Kidney glomerular epithelial cell (primary cell): ENCODE data around the gene EYS.
A peak's percentile ranks its signal among the peaks of the same experiment; 100 is the strongest.
"Not testable (repeated sequence)": the region's sequence is repeated elsewhere in the genome, so short reads cannot be mapped to it uniquely, and the experiment has no call there.

Experiments used
- DNase-seq: peaks from one replicate; lab custom pipeline; 2025; lab: John Stamatoyannopoulos, UW

The EYS gene

DNA sequence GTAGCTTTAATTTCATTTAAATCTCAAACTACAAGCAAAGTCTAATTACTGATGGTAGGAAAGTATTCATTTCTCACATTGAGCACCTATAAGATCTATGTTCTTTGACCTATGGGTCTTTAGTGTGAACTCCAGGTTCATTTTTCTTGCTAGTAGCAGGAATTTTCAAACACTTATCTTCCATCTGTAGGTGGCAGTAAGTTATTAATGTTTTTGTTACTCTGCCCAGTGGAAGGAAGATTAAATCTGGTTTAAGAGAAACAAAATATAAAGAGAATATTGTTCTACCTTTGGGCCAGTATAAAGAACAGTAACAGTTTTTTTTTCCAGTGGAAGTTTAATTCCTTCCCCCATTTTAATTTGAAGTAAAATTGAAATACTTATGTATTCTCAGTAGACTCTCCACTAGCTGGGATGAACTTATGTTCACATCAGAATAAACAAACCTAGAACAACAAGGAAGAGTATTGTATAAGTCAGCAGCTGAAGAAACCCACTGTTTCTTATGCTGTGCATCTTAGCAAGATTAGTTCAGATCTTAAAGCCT is 1743.2 kb downstream of the EYS start:
- peak; percentile 1 for DNase-seq

DNA sequence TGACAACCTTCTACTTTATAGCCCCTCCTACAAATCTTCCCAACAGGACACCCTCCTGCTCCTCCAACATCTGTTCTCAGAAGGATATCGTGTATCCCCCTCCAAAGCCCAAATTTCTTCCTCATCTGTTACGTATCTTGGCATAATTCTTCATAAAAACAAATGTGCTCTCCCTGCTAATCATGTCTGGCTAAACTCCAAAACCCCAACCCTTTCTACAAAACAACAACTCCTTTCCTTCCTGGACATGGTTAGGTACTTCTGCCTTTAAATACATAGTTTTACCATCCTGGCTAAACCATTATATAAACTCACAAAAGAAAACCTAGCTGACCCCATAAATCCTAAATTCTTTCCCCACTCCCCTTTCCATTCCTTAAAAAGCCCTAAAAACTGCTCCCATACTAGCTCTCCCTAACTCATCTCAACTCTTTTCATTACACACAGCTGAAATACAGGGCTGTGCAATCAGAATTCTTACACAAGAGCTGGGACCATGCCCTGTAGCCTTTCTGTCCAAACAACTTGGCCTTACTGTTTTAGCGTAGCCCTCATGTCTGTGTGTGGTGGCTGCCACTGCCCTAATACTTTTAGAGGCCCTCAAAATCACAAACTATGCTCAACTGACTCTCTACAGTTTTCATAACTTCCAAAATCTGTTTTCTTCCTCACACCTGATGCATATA is 1753.5 kb downstream of the EYS start:
- not testable (repeated sequence) for DNase-seq

DNA sequence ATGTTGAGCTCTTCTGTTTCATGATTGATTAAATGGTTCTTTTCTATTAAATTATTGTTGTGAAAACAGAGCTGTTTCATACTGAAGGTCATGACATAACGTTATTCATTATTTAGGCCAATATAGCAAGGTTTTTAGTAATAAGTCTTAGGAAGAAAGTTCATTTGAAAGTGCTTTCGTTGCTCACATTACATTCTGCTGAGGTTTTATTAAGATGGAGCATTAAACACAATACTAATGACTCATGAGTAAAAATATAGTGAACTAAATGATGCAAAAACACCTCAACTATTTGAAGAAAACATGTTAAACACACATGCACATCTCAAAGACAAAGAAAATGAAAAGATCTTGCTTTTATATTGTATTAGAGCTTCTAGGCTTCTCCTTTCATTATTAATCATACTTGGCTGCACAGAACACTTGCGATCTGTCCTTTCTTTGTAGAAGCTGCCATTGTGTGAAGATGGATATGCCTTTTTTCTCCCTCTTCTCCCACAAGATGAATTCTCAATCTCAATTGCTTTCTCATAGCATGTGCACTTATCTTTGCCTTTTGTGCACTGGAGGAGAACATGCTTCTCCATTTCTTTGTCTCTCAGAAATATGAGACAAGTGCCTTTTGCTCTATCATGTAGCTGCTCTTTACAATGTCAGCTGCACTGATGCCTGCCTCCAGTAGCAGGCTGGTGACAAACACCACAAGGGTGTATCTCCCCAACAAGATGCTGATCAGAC is 1759.1 kb downstream of the EYS start:
- no peak for DNase-seq

DNA sequence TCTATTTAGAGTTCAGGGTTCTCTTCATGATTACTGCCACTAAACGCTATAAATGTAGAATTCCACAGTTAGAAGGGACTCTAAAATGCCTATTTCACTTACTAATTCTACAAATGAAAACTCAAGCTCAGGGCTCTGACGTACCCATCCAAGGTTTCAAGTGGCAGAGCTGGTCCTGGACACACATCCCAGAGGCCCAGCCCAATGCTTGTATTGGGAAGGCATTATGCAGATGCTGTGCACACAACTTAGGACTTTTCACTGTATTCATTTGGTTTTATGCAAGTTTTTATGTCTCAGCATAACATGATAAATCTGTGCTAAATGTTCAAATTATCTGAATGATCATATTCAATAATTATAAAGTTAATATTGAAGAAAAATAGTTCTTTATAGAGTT is 1761.0 kb downstream of the EYS start:
- DNase-seq, result no peak

DNA sequence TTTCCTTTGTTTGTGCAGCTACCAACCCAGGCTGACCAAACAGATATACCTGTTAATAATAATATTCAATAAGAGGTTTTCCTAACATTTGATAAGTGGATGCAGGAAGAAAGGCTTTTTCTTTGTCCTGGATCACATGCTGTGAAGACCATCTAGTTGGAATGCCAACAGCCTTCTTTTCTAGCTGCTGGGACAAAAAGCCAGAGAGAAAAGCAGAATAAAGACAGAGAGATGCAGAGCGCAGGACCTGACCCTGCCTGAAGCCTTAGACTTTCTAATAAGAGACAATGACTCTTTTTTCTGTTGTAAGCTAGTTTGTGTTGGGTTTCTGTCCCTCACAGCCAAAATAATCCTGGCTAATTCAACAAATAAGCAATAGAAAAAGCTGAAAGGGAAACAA is 1763.2 kb downstream of the EYS start:
- DNase-seq, result no peak

DNA sequence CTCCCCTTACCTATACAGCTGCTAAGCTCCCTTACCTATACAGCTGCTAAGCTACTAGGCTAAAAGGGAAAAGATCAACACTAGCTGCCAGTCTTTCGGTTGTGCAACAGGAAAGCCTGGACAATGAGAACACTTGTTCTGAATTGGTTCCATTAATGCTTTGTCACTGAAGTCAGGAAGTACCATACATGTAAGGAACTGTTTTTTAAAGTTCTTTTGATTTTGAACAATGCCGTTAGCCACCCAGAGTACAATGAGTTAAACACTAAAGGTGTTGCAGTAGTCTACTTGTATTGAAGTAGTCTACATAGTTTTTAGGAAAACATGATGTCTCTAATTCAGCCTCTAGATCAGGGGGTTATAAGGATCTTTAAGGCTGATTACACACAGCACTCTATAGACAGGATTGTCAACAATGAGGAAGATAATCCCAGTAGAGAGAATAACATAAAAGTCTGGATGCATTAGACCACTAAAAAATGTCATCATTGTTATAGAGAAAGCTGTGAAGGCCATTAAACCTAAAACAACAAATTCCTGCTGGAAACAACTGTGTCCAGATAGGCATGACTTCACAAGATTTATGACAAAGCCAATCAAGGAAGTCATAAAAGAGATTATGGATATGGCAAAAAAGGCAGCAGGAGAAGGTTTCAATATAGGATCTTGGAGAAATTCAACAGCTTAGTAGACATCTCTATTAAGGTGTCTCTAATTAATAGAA is 1765.1 kb downstream of the EYS start:
- peak; percentile 3 for DNase-seq

DNA sequence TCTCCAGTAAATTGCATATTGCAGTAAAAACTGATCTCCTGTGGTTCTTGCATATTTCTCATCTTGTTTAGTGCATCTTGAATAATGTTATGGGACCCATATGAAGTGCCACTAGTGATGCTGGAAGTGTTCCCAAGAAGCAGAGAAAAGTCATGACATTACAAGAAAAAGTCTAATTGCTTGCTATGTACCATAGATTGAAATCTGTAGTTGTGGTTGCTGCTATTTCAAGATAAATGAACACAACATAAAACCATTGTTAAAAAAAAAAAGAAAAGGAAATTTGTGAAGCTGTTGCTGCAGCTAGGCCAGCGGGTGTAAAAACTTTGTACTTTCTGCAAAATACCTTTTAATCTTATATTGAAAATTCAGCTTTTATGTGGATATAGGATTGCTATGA is 1767.0 kb downstream of the EYS start:
- DNase-seq, result no peak

DNA sequence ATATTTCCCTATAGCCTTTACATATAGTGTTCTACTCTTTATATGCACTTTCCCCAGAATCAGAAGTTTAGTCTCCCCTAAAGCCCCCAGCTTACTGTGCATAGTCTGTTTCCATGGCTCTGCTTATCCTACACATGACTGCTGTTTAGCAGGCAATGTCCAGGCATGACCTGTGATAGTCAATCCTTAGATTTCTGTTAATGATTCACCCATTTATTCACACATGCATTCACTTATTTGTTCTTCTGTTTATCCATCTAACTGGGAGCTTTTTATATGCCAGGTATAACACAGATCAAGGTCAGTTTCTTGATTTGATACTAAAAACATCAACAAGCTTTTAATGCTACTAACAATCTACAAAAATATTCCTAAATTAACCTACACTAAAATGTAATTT is 1770.6 kb downstream of the EYS start:
- DNase-seq, result no peak

DNA sequence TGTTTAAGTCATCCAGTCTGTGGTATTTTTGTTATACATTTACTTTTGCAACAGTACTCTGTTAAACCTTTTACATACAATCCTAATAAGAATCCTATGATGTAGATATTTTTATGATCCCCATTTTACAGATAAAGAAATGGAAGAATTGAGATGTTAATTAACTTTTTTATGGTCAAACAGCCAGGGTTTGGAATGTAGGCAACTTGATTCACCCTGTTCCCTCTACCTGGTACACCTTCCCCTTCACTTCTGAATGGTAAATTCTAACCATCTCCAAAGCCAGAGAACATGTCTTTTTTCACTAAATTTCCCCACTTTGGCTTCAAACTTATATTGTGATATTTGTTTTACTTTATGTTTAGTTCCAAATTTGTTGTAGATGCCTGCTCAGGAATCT is 1771.3 kb downstream of the EYS start:
- no peak for DNase-seq

DNA sequence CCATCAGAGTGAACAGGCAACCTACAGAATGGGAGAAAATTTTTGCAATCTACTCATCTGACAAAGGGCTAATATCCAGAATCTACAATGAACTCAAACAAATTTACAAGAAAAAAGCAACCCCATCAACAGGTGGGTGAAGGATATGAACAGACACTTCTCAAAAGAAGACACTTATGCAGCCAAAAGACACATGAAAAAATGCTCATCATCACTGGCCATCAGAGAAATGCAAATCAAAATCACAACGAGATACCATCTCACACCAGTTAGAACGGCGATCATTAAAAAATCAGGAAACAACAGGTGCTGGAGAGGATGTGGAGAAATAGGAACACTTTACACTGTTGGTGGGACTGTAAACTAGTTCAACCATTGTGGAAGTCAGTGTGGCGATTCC is 1773.1 kb downstream of the EYS start:
- not testable (repeated sequence) for DNase-seq

DNA sequence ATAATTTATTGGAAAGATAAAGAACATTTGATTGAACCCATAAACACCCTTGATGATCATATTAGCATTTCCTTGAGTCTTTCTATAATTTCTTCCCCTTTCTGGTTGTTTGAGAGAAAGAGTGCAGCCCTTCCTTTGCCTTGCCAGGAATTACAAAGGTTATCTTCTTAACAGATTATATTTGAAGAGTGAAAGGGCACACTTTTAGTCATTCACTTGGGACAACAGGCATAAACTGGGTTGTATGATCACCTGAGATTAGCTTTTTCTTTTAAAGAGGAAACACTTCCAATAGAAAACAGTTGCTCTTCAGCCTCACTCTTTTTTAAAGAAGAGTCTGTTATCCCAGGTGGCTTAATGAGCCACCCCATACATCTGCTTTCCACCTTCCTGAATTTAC is 1776.2 kb downstream of the EYS start:
- DNase-seq, result no peak

DNA sequence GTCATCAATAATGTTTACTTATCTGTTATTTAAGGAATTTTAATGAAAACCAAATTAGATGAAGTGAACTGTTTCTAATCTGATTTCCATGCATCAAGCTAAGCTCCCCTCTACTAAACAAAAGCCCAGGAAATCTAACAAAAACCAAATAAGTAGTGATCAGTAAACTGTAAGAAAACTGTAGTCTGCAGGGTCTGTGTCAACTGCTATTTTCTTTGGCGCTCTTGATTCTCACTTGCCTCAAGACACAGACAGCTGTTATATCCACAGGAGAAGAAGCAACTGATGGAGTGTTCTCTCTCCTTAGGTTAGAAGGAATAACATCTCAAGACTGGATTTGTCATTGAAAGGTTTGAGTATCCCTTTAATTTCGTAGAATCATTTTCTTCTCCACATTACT is 1777.9 kb downstream of the EYS start:
- DNase-seq, result no peak

DNA sequence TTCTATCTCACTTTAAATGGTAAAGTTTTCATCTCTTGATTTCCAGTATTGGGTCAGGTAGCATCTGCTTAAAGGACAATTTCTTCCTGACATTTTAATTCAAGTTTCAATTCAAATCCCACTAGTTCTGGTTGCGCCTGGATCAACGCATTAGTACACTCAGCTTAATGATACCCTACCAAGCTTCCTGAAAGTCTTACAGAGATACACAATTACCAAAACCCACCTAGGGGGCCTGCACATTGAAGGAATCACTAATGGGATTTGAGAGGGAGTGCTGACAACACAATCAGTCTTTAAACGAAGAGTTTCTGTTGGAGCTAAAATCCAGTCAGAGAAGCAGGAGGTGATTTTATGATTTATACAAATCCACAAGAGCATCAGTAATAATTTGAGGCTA is 1778.4 kb downstream of the EYS start:
- no peak for DNase-seq

DNA sequence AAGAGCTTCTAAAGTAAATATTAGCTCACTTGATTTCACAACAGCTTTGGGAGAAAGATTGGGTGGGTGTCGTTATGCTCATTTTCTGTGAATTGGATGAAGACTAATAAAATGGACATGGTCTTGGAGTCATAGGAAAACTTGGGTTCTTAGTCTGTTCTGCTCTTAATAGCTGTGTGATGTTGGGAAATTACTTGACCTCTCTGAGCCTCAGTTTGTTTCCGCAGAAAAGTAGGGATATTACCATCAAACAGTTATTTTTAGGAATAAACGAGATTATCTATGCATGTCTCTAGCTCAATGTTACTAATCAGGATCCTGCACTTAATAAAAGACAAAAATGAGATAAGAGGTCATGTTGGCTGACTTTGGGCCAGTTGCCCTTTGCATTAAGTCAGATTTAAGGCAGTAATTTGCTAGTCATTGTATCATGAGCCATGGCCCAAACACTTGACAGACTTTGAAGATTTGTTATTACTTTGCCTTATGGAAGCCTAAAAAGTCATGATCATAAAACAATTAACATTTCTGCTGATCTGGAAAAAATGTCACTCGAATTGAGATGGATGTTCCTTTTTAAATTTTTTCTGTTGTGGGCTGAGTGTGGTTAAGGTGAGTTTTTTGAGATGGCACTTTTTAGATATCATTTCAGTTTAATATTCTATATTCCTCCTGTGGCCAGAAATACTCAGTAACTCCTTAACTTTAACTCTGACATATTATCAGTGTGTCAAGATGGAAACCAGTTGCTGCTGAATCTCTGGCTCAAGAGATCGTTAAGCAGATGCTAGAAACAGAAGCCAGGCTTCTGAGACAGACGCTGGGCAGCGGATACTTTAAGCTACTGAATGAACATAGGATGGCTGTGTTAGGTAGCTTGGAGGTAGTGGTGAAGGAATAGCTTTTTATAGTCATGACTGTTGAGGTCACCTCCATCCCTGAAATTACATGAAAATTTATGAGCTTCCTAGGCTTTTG is 1779.8 kb downstream of the EYS start:
- DNase-seq, result no peak

DNA sequence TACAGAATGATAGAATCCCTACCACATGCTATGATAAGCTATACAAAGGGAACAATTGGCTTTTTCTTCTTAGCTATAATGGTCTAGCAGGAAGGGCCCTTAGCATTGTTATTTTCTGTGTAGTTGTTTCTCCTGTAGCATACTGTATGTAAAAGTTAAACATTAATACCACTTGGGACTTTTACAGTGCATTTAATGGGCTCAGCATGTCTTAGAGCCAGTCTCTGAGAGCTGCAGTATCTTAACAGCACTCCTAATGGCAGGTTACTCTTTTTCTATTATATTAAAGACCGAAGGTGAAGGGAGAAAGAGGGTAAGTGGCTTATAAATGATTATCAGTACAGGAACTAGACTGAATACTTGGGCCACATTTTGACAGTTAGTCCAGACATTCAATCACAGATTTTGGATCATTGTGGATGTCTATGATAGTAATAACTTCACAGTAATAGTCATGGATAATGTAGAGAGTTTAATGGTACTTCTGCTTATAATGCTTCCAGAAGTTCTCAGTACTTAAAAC is 1780.7 kb downstream of the EYS start:
- DNase-seq, result no peak

DNA sequence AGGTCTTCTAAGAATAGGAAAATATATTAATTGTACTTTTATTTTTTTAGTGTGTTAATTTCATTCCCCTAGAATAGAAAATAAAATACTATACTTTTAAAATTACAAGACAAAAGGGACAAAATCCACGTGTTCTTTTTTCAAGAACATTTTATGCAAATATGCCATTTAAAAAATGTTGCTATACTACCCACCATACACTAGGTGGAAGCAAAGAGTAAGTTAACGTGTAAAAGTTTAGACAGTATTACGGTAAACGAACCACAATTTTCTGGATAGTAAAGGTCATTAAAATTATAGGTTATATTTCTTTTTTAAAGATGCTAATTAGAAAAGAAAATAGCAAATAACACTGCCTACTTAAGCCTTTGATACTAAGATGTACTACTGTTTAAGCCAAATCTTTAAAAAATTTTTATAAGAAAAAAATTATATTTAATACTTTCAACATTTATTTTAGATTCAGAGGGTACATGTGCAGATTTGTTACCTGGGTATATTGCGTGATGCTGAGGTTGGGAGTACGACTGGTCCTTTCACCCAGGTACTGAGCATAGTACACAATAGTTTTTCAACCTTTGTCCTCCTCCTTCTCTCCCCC is 1783.8 kb downstream of the EYS start:
- DNase-seq, result peak; percentile 20

DNA sequence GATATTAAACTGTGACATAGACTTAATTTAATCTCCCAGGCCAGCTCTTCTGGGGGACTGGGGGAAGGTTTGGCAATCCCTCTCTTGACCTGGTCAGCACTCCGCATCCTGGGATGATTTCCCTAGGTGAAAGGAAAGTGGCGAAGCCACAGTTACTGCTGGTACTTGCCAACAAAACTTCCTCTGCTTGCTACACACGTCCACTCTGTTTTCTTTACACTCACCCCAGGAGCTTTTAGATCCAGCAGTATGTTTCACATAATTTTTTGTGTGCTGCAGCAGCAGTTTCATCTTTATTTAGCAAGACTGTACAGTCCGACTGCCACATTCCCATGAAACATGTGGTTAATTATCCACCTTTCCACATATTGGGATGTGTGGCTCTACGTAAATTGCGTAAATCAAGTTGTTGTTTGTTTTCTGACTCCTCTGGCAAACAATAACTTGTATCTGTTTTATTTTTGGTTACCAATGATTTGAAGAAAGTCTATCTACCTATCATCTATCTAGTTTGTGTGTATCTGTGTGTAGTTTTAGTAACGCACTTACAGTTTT is 1787.4 kb downstream of the EYS start:
- no peak for DNase-seq

DNA sequence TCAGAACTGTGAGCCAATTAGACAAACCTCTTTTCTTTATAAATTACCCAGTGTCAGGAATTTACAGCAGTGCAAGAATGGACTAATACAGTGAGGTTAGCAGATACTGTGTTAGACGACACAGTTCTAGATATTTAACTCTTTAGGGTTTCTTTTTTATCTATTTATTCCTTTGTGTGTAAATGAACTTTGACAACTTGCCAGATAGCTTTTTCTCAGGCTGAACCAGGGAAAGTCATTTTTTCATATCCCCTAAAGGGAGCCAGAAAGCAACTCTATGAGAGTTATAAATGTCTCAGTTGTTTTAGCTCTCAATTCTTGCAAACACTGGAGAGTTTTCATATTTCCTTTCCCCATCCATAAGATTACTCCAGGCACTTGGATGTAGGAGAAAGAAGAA is 1794.1 kb downstream of the EYS start:
- no peak for DNase-seq

DNA sequence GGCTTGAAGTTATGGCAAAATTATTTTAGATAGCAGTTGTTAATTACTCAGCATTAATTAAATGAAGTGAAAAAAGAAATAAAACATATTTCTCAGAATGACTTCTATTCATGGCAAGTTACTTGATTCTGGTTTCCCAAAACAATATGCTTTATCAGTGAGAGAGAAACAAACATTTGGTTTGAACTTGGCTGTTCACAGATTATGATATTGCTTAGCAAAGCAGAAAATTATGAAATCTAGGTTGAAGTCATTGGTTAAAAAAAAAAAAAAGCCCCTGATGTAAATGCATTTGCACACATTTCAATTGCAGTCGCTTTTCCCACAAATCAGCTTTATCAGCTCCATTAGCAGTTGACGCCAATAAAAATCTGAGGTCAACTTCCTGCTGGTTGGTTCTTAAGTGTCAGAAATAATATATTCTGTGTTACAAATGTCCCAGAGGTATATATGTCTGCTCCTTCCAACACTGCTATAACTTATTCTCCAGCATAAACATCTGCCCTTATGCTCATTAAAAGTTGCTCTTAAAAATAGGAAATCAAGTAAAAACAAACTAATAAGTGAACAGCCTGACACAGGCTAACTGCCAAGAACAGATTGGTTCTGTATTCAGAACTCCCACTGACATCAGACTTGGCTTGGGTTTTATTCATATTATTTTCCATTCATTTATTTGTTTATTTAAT is 1796.0 kb downstream of the EYS start:
- no peak for DNase-seq

DNA sequence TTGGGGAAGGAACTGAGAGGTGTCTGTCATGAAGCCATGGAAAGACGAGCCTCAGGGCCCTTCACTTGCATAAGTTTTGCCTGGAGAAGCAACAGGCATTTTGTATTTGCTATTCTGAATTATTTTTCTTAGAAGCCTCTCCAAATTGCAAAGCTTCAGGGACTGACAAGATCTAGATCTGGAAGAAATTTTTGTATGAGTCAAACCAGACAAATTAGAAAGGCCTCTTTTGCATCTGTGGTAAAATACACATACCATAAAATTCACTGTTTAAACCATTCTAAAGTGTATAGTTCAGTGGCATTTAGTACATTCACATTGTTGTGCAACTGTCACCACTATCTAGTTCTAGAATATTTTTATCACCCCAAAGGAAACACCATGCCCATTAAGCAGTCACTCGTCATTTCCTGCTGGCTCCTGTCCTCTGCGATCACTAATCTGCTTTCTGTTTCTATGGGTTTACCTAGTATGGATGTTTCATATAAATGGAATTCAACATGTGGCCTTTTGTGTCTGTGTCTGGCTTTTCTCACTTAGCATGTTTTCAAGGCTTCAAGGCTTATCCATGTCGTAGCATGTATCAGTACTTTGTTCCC is 1802.3 kb downstream of the EYS start:
- no peak for DNase-seq
